Lower leg skin (tissue), 4 donors: ENCODE data around the gene FGF21. TPM values are rescaled to one million over a fixed set of nuclear protein-coding genes. Genes with fewer than 3 reads are reported as not detected.
"Not testable (repeated sequence)": the region's sequence is repeated elsewhere in the genome, so short reads cannot be mapped to it uniquely, and the experiment has no call there.

ENCODE experiments used
- DNase-seq, 2 donors: peaks; one replicate each; pipeline ENCODE4 v3.0.0-alpha.2; 2019; ENCODE audit warnings: low spot score in 2 of 2
- H3K4me3 ChIP-seq: fragments of 200-600 bp; sonication (generic); 2 replicates; pipeline ENCODE4 v1.5.1; 2017; ENCODE audit warnings: mild to moderate bottlenecking, low read depth; ENCODE audit not compliant: poor library complexity, severe bottlenecking
- POLR2A ChIP-seq, 2 donors: fragments of 450-650 bp; IDR thresholded peaks; one replicate each; pipeline ENCODE4 v1.6.1; 2016 to 2017; ENCODE audit warnings: antibody characterized with exemption in 2 of 2, mild to moderate bottlenecking in 1 of 2, moderate library complexity in 1 of 2
- WGBS, 2 donors: methylation state at CpG; one replicate each; pipeline ENCODE4 v1.1.5; 2018; 5-methylcytosine and 5-hydroxymethylcytosine counted together
- intact Hi-C: fragments of 100-400 bp; cut with DNase I; formaldehyde crosslinking; loops from one replicate; pipeline ENCODE4 v1.15.0; 2023; ENCODE audit warnings: low total_unique reads
- total RNA-seq, 4 donors: library from RNA; depleted of rRNA; stranded (reverse); fragments of >200 nt; gene quantifications; one replicate each; pipeline ENCODE4 v1.1.0, GENCODE V29; 2016
- TF ChIP-seq, protein P1 (sequence below), 3 donors: fragments of 450-650 bp; IDR thresholded peaks; one replicate each; pipeline ENCODE4 v1.5.1; 2016; ENCODE audit warnings: antibody characterized with exemption in 3 of 3, mild to moderate bottlenecking in 3 of 3, moderate library complexity in 2 of 3

Gene FGF21
- total RNA-seq, 4 donors from 2014 or later, result not detected

DNA sequence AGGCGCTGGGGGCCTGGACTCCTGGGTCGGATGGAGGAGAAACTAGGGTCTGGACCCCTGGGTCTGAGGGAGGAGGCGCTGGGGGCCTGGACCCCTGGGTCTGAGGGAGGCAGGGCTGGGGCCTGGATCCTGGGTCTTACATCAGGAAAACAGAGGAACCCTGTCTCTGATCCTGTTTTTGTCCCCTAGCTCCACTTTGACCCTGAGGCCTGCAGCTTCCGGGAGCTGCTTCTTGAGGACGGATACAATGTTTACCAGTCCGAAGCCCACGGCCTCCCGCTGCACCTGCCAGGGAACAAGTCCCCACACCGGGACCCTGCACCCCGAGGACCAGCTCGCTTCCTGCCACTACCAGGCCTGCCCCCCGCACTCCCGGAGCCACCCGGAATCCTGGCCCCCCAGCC, 2.4 kb downstream of the FGF21 start:
- WGBS, 2 donors, result 90 to 95% methylated on average over 7 to 12 of the region's 14 CpGs
- no peak overlapping the region for H3K4me3 ChIP-seq
- DNase-seq, result no peak
- TF ChIP-seq, protein P1, sequence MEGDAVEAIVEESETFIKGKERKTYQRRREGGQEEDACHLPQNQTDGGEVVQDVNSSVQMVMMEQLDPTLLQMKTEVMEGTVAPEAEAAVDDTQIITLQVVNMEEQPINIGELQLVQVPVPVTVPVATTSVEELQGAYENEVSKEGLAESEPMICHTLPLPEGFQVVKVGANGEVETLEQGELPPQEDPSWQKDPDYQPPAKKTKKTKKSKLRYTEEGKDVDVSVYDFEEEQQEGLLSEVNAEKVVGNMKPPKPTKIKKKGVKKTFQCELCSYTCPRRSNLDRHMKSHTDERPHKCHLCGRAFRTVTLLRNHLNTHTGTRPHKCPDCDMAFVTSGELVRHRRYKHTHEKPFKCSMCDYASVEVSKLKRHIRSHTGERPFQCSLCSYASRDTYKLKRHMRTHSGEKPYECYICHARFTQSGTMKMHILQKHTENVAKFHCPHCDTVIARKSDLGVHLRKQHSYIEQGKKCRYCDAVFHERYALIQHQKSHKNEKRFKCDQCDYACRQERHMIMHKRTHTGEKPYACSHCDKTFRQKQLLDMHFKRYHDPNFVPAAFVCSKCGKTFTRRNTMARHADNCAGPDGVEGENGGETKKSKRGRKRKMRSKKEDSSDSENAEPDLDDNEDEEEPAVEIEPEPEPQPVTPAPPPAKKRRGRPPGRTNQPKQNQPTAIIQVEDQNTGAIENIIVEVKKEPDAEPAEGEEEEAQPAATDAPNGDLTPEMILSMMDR (IDR thresholded peaks at IDR 0.05), result no peak
- TF ChIP-seq POLR2A (IDR thresholded peaks at IDR 0.05), result no peak
- intact Hi-C loops, result no loop called here

DNA sequence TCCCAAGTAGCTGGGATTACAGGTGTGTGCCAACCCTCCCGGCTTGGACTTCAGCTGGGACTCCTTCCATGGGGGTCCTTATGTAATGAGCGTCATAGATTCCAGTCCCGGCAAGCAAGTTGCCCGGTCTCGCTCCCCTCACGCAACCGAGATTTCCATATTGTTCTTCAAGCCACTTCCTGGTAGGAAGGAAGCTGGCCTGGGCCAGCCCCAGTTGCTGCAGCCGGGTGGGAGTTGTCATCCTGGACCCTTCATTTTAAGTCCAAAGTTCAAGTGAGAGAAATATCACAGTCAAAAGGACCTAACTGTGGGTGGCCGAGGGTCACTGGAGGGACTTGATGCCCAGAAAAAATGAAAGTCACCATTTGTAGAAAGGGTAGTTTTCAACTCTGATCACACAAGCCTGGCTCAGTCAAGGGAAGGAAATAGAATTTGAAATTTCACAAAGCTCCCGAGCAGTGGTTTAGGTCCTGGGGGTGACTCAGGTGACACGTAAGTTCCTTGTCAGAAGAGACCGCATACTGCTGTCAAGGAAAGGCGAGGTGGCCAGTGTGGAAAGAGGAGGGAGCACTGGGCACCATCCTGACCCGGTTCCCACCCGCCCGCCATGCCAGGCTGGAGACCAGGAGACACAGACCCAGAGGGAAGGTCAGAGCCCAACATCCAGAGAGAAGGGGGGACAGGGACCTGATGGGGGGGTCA, 5.3 kb downstream of the FGF21 start:
- WGBS, 2 donors, result 68 to 71% methylated on average over 16 of the region's 16 CpGs

DNA sequence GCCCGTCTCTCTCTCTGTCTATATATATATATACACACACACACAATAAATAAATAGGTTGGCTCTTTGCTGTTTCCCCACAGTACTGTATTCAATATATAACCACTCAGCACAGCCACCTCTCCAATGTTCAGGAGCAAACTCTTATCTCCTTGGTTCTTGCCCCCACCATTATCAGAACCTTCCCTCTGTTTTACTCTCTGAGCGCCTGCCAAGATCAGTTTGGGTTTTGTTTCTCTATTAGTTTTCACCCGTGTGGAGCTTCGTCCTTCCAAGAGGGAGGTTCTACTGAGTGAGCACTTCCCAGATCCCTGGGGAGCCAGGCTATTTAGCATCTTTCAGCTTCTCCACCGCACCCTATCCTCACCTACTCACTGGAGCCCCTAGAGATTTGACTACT, 10.5 kb downstream of the FGF21 start:
- H3K4me3 ChIP-seq, DNase-seq, intact Hi-C loops: not testable (repeated sequence)
- WGBS, 2 donors, result 48 to 55% methylated on average over 5 of the region's 5 CpGs

More for the DNA sequence above, 5.3 kb downstream of the FGF21 start:
- no peak for DNase-seq
- no peak overlapping the region for H3K4me3 ChIP-seq
- intact Hi-C loops, result no loop called here
- no peak for TF ChIP-seq POLR2A (IDR thresholded peaks at IDR 0.05)
- TF ChIP-seq, protein P1 (IDR thresholded peaks at IDR 0.05), result no peak

DNA sequence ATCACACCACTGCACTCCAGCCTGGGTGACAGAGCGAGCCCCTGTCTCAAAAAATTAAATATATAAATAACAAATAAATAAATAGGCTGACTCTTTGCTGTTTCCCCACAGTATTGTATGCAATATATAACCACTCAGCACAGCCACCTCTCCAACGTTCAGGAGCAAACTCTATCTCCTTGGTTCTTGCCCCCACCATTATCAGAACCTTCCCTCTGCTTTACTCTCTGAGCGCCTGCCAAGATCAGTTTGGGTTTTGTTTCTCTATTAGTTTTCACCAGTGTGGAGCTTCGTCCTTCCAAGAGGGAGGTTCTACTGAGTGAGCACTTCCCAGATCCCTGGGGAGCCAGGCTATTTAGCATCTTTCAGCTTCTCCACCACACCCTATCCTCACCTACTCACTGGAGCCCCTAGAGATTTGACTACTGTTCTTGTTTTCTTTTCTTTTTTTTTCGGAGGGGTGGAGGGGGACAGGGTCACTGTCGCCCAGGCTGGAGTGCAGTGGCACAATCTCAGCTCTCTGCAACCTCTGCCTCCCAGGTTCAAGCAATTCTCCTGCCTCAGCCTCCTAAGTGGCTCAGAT, 12.9 kb downstream of the FGF21 start:
- H3K4me3 ChIP-seq, DNase-seq, intact Hi-C loops: not testable (repeated sequence)
- 41 to 47% methylated on average over 6 of the region's 6 CpGs for WGBS, 2 donors

DNA sequence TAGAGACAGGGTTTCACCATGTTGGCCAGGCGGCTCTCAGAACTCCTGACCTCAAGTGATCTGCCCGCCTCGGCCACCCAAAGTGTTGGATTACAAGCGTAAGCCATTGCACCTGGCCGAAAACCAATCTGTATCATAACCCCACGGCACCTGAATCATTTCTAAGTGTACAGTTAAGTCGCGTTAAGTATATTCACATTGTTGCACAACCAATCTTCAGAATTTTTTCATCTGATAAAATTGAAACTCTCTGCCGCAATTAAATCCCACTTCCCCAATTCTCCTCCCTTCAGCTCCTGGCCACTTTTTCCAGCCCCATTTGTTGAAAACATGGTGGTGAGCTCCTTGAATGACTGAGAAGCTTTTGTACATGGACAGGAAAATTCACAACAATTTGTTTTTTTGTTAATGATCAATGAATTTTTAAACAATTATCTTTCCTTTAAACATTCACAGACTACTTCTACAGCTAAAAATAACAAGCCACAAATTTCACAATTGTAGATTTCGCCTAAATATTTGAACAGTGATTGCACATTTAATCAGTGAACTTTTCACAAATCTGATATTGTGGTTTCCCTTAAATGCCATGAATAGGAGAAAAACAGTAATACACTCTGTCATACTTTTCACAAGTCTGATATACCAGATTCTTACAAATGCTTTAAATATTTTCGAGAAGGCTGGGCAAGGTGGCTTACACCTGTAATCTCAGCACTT, 13.8 kb downstream of the FGF21 start:
- no peak for DNase-seq
- 83 to 84% methylated on average over 11 of the region's 11 CpGs for WGBS, 2 donors
- TF ChIP-seq POLR2A (IDR thresholded peaks at IDR 0.05), result no peak
- TF ChIP-seq, protein P1 (IDR thresholded peaks at IDR 0.05), result no peak
- intact Hi-C loops, result no loop called here
- H3K4me3 ChIP-seq, result no peak overlapping the region

DNA sequence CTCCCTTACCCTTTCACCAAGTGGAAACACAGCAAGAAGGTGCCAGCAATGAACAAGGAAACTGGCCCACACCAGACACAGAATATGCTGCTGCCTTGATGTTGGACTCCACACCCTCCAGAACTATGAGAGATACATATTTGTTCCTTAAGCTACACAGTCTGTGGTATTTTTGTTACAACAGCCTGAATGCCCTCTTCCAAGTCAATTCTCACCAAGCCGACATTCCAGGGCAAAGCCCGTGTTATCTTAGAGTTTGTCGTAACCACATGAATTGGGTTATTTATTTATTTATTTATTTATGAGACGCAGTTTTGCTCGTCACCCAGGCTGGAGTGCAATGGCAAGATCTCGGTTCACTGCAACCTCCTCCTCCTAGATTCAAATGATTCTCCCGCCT, 14.9 kb downstream of the FGF21 start:
- intact Hi-C loops, result no loop called here

More for the DNA sequence above, 14.9 kb downstream of the FGF21 start:
- WGBS, 2 donors, result 54 to 73% methylated on average over 7 of the region's 7 CpGs
- H3K4me3 ChIP-seq, result no peak overlapping the region
- TF ChIP-seq, protein P1 (IDR thresholded peaks at IDR 0.05), result no peak
- TF ChIP-seq POLR2A (IDR thresholded peaks at IDR 0.05), result no peak
- no peak for DNase-seq
